Activated CD4-positive, CD25-positive, alpha-beta regulatory T cell treated with anti-CD3 and anti-CD28 coated beads, Interleukin-2, amount 50 U/mL, for 72 hours (primary cell): Measurements from ENCODE around the gene TCERG1L.
"Not testable (repeated sequence)": the region's sequence is repeated elsewhere in the genome, so short reads cannot be mapped to it uniquely, and the experiment has no call there.

Experiments
- DNase-seq: peaks from one replicate; pipeline ENCODE4 v3.0.0; 2021

The TCERG1L gene

GRCh38 chr10:131180086-131180485 lies 131.4 kb downstream of the TCERG1L start:
- DNase-seq, result no peak

DNA sequence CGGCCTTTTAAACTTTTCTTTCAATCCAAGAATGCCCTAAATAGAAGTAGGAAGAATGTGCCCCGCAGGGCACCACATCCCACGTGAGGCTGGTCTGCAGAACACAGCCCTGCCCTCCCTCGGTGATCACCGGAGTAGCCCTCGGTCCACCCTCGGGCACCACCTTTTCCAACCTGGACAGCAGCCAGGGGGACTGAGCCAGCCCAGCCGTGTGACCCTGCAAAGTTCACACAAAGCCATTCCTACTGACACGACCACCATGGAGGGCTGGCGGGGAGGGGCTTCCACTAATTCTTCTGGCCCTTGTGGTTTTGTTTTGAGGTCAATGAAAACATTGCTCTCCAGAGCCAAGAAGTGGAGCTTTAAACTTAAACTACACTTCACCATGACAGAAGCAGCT lies 132.2 kb downstream of the TCERG1L start:
- no peak for DNase-seq

GRCh38 chr10:131178521-131179331 lies 132.8 kb downstream of the TCERG1L start:
- no peak for DNase-seq

- DNase-seq, result no peak
Measured at GRCh38 chr10:131177431-131178327, 133.8 kb downstream of the TCERG1L start.

DNA sequence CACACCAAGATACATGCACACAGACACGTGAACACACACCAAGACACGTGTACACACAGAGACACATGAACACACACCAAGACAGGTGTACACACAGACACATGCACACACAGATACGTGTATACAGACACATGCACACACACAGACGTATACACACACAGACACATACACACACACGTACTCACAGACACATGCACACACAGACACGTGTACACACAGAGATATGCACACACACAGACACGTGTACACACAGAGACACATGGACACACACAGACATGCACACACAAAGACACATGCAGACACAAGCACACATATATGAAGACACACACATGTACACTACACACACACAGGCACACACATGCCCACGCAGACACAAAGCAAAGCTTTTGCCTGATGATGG lies 134.6 kb downstream of the TCERG1L start:
- DNase-seq, result no peak

- DNase-seq, result not testable (repeated sequence)
Measured at GRCh38 chr10:131176324-131176723, 135.2 kb downstream of the TCERG1L start.

DNA sequence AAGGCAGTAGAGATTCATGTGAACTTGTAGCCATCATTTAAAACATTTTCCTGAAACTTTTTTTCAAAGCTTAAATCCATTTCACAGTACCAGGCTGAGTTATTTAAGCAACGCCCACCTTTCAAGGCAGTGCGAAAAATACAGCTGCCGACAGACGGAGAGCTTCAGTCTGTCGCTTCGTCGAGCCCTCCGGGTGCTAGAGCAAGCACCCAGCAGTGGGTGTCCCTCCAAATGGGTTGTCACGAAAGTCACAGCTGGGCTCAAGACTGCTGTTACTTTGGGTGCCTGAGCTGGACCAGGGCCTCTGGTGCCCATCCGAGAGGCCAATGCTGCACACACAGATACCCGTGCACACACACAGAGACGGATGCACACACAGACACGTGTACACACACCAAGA lies 135.6 kb downstream of the TCERG1L start:
- no peak for DNase-seq

DNA sequence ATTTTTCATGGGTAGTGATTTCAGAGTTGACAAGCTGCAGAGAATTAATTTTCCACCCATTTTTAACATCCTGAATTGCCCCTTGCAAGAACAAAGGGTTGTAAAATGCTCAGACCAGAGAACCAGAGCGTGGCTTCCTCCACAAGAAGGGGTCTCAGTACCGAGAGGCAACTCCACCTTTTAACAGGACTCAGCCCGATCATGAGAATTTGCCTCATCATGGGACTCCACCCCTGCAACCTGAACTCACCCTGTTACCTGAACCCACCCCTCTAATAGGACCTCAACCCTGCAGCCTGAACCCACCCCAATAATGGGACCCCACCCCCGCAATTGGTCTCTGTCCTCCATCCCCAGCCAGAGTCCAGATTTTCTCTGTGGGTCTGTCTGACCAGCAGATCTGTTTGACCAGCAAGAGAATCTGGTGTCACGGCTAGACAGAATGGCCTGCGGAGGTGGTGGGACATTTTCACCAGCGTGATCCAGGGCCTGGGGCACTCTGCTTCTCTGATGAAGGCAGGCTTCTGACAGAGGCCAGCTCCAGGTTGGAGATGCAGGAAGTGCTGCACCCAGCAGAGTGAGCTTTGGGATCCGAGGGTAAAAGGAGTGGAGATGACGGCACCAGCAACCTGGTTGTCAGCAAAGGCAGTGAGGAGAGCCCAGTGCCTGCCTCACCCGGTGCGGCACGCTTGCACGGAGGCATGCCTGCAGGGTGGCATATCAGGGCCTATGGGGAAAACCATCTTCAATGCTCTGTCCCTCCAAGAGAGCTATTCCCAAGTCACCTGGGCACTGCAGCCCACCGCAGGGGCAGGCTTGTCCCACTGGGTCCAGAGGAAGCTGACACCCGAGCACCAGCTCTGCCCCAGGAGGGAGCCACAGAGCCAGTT lies 136.6 kb downstream of the TCERG1L start:
- DNase-seq, result no peak

DNA sequence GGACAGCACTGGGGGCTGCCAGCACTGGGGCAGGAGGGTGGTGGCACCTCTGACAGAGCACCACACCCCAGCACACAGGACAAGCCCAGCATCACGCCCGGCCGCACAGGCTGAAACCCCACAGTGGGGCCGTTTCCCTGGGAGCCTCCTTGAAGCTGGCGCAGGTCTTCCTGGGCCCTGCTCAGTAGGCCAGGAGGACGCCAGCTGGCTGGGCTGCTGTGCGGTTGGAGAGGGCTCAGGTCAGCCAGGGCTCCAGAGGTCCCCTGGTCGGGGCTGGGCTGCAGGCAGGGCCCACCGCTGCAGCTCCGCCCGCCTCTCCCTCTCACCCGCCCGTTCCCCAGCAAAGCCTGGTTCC lies 137.3 kb downstream of the TCERG1L start:
- DNase-seq, result no peak

GRCh38 chr10:131173484-131174210 lies 137.9 kb downstream of the TCERG1L start:
- no peak for DNase-seq

GRCh38 chr10:131172433-131172832 lies 139.1 kb downstream of the TCERG1L start:
- no peak for DNase-seq

GRCh38 chr10:131169146-131169545 lies 142.4 kb downstream of the TCERG1L start:
- no peak for DNase-seq

DNA sequence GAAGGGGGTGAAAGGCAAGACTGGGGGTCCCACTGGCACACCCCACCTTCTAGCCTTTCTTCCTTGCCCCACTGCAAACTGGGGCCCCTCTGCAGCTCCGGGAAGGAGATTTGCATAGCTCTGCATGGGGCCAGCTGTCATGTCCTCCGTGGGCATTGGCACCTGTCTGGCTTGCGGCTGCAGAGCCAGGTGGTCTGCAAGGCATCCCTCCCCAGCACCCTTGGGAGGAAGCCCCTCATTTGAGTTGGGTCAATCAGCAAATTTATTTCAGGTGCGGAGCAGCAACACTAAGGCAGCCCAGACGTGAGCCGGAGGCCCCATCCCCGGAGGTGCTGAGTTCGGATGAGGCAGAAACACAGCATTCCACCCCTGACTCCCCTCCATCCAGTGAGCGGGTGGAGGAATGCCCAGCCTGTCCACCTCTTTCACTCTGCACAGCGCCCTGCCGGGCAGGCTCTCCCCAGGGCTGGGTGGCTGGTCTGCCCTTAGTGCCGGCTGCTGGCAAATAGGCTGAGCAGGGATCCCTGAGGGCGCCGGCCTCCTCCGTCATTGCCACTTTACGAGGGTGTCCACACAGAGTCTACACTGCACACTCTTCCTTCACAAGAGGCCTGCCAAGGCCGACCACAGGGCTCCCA lies 143.2 kb downstream of the TCERG1L start:
- DNase-seq, result no peak

- DNase-seq, result no peak
Measured at GRCh38 chr10:131167036-131167860, 144.3 kb downstream of the TCERG1L start.

GRCh38 chr10:131166486-131166885 lies 145.0 kb downstream of the TCERG1L start:
- no peak for DNase-seq

GRCh38 chr10:131165092-131165491 lies 146.4 kb downstream of the TCERG1L start:
- DNase-seq, result no peak

- no peak for DNase-seq
Measured at GRCh38 chr10:131162866-131163843, 148.4 kb downstream of the TCERG1L start.

DNA sequence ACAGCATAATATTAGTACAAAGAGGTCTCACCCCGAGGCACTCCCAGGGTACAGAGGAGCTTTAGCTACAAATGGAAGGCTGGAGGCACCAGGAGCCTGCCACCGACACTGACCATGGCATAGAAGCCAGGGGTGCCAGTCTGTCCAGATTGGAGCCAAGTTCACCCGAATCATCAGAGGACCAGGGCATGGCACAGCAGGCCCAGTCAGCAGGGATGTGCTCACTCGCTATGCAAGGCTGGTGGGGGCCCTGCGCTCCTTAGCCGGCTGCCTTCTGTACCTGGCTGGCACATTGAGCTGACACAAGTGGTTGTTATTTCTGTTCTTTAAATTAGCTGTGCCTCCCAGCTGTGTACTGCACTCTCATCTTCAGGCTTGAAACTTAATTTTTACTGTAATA lies 149.3 kb downstream of the TCERG1L start:
- DNase-seq, result no peak

- DNase-seq, result no peak
Measured at GRCh38 chr10:131161087-131161486, 150.4 kb downstream of the TCERG1L start.
